Measurements from ENCODE around the gene PRF1.
"Not testable (repeated sequence)": the region's sequence is repeated elsewhere in the genome, so short reads cannot be mapped to it uniquely, and the experiment has no call there.

The PRF1 gene

DNA sequence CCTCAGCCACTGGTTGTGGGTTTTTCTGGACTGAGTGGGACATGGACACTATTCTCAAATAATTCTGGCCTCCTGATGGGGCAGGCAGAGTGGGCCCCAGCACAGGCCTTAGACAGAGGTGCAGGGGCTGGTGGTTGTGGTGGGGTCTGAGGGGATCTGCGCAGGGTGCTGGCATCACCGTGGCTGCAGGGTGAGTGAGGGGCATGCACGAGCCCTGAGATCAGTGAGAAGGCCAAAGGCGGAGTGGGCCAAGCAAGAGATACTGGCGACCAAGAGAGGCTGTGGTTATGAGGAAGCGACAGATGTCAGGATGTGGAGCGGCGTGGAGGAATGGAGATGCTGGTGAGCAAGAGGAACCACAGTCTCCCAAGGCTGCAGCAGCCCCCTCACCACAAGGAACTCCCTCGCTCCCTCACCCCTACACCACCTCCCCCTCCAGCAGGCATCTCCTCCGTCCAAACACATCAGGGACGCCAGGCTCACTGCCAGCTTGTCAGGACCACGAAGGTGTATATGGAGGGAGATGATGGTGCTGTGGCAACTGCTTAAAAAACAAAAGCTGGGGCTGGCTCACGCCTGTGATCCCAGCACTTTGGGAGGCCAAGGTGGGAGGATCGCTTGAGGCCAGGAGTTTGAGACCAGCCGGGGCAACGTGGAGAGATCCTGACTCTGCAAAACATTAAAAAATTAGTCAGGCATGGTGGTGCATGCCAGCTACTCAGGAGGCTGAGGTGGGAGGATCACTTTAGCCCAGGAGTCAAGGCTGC is 9.6 kb downstream of the PRF1 start:
- DNase-seq = no peak

DNA sequence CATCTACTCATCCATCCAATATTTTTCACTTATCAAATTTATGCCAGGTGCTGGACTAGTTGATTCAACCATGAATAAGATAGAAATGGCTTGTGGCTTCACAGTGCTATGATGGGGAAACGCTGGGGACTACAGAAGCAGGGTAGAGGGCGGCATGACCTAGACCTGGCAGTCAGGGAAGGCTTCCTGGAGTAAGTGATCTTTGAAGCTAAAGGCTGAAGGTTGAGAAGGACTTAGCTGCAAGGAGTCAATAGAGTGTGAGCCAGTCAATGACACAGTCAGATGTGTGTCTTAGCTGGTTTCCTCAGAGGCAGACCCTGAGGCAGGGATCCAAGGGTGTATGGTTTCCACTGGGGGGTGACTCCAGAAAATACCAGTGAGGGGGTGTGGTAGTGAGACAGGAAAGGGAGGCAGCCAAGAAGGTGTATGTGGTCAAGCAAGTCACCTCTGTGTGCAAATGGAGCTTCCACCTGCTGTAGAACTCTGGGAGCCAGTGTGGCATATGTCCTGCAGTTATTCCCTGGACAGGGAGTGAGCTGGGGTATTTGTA is 10.3 kb downstream of the PRF1 start:
- DNase-seq = no peak

- no peak for DNase-seq
Measured at GRCh38 chr10:70590655-70591416, 11.7 kb downstream of the PRF1 start.

GRCh38 chr10:70589762-70590654 is 12.5 kb downstream of the PRF1 start:
- no peak for DNase-seq

GRCh38 chr10:70588859-70589570 is 13.5 kb downstream of the PRF1 start:
- no peak for DNase-seq

DNA sequence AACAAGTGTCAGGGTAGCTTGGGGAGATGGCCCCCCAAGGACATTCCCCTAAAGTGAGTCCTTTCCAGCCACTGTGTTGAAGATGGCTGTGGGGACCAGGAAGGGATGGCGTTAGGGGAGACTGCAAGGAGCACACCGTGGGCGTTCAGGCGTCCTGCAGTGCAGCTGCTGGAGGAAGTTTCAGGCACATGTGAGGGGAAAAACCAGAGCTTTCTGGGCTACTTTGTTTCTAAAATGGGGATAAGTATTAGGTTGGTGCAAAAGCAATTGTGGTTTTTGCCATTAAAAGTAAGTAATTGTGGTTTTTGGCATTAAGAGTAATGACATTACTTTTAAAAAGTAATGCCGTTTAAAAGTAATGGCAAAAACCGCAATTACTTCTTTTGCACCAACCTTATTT is 14.3 kb downstream of the PRF1 start:
- DNase-seq = no peak

DNA sequence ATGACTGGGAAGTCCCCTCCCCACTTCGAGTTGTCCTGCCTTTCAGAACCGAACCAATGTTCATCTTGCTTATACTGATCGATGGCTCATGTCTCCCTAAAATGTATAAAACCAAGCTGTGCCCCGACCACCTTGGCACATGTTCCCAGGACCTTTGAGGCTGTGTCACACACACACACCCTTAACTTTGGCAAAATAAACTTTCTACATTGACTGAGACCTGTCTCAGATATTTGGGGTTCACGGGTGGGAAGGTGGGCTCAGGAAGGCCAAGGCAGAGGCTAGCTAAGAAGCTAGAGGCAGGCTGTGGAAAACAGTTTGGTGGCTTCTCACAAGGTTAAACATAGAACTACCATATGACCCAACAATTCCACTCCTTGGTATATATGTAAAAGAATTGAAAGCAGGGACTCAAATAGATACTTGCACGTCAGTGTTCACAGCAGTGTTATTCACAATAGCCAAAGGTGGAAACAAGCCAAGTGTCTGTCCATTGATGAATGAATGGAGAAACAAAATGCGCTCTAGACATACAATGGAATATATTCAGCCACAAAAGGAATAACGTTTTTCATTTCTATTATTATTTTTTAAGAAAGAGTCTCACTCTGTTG is 15.4 kb downstream of the PRF1 start:
- no peak for DNase-seq

DNA sequence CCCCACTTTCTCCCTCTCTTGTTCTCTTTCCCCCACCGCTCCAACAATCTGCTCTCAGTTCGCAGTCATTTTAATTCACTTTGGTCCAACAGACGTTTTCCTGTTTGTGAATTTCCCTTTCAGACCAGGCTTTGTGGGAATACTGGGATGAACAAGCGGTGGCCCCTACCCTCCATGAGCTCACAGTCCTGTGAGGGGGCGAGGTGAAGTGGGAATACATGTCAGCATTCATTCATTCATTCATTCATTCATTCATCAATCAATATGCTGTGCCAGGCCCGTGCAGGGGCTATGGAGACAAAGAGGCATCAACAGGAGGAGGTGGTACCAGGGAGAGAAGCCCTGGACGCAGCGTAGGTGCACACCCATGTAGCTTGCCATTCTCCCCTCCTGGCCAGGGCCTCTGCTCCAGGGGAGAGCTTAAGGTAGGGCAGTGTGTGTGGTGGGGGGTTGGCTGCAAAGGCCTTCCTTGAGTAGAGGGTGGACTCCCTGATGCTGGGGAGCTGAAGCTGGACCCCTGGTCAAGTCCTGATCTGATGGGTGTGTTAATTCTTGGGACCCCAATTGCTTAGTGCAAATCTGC is 16.1 kb downstream of the PRF1 start:
- DNase-seq = no peak

DNA sequence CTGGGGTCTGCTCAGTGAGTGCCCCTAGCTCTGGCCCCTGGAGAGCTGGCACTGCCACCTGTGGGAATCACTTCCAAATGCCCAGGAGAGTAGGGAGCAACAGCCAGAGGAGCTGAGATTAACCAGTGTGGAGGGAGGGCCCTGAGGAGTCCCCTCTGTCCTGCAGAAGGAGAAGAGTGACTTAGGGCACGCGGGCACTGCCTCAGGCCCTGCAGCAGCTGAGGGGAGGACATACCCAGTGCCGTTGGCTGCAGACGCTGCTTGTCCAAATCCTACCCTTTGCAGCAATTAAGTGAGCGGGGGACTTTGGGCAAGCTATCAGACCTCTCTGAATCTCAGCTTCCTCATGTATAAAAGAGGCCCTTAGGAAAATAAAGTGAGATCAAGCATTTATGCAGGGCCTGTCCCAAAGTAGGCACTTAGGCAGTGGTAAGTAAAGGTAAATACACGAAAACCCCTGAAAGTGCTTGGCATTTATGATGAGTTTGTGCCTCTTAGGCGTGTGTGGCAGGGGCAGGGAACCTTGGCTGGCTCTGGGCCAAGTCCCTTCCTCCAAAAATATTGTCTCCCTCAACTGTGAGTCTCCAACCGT is 16.9 kb downstream of the PRF1 start:
- peak; percentile 75 for DNase-seq

DNA sequence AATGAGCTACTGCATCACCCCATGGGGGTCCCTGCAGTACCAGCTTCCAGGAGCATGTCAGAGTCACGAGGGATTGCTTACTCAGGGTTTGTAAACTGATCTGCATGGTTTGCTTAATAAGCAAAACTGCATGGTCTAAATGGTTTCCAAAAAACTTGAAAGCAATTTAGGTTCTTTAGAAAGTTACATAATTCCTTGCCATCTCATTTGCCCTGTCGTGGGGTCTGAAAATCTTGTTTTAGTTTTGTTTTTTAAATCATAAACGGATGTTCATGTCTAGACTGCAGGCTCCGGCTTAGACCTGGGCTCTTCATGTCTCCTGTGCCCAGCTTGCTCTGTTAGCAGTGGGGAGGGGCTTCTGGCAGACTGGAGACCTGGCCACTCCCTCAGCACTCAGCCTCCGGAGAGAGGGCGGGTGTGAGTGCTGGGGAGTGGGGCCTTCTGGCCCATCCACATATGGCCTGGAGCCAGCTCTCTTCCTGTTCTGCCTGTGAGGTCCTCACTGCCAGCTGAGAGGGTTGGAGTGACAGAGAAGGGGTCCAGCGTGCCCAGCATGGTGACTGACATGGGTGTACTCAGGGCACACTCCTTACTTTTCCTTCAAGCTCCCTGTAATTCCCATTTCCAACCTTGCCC is 17.5 kb downstream of the PRF1 start:
- peak; percentile 81 for DNase-seq

DNA sequence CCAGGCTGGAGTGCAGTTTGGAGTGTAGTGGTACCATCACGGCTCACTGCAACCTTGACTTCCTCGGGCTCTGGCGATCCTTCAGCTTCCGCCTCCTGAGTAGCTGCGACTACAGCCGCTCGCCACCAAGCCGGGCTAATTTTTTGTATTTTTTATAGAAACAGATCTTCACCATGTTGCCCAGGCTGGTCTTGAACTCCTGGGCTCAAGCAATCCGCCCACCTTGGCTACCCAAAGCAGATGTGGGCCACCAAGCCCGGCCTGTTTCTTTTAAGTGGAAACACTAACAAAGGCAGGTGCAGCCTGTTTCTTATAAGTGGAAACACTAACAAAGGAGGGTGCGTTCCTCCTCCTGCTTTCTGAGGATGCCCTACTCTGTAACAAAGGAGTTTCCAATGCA is 18.2 kb downstream of the PRF1 start:
- peak; percentile 69 for DNase-seq

DNA sequence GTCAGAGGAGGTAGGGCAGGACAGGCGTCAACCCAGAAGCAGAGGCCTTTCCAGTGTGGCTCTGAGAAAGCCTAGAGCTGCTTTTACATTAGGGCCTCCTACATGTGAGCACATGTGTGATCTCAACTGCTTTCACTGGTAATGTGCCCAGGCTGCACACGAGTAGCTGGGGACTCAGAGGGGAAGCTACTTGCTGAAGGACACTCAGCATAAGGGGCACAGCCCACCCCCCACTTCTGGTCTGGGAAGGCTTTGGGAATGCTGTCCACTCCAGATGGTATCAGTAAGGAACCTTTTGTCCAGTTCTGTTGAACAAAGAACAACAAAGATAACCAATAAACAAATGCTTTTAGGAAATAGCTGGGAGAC is 18.9 kb downstream of the PRF1 start:
- DNase-seq = peak; percentile 18

DNA sequence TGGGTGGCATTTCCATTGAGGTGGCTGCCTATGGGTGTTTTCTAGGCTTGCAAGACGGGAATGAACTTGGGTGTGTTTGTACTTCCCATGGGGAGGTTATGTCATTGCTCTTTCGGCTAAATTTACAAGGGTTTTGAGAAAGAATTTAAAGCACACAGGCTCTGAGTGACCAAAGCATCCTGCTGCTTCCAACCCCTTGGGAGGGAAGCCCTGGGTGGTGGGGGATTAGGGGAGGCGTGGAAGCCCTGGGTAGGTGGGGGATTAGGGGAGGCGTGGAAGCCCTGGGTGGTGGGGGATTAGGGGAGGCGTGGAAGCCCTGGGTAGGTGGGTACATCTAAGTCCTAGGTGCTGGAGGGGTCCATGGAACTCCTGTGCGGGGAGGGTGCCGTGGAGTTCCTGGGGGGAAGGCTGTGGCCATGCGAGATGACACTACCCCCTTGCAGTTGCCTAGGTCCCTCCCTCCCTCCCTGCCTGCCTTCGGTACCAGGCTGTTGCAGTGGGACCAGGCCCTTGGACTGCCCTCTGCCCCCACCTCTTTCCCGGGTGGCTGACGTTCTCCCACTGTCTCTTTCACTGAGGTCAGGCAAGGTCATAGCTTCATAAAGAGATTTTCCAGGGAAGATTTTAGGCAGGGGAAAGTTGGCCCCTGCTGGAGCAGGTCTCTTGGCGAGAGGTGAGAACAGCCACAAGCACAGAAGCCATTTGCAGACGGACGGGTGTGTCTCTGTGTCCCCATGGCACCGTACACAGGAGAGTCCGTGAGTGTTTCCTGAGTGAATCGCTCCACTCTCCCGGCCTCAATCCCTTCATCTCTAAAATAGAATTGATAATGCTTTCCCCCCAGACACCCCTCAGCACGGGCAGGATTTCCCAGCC is 19.5 kb downstream of the PRF1 start:
- DNase-seq = no peak

DNA sequence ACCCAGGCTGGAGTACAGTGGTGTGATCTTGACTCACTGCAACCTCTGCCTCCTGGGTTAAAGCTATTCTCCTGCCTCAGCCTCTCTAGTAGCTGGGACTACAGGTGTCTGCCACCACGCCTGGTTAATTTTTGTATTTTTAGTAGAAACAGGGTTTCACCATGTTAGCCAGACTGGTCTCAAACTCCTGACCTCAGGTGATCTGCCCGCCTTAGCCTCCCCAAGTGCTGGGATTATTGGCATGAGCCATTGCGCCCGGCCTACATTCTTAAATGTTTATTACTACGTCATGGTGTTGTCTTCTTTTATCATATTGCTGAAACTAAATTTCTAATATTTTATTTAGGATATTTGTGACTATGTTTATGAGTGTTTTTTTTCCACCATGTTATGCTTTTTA is 21.4 kb downstream of the PRF1 start:
- not testable (repeated sequence) for DNase-seq

DNA sequence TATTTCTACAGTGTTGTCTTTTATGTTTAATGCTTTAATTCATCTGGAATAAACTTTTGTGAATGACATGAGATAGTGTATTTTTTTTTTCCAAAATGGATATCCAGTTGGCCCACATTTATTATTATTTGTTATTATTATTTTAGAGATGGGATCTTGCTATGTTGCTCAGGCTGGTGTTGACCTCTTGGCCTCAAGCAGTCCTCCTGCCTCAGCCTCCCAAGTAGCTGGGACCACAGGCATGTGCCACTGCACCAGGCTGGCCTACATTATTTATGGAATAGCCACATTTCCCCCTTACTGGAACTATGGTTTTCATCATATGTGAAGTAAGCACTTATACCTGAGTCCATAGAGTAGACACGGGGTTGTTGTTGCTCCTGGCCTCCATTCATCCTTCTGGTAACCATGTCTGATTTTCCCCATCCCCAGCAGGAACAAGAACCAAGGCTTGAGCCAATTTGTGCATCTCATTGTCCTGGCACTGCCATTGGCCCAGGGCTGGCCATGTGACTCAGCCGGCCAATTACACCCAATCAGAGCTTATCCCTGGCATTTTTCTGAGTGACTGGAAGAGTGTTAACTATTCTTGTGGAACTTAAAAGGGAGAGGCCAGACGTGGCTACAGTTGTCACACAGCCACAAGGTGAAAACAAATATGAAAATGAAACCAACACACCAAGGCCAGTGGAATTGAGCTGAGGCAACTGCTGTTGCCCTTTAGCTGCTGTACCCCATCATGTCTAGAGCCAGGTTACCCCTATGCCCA is 23.1 kb downstream of the PRF1 start:
- DNase-seq = no peak

DNA sequence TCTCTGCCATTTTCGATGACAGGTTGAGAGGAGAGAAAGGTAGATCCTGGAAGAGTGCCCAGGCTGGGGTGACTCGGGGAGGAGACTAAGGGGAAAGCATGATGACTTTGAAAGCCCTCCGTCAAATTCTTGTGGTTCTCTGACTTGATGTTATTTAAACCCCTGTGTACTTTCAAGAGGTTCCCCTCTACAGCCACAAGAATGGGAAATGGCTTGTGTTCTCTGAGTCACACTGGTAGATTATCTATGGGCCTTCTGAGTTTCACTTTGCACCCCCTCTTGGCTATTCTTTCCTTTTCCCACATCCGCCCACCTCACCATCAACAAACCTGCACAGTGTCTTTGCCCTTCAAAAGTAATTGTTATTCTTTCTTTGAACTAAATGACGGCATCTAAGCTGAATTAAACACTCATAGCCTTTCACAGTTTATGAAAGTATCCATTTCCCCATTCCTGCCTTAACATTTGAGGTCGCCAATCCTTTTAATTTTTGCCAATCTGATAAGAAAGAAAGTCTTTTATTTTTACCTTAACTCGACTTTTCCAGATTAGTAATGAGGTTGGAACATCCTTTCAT is 24.1 kb downstream of the PRF1 start:
- peak; percentile 91 for DNase-seq

DNA sequence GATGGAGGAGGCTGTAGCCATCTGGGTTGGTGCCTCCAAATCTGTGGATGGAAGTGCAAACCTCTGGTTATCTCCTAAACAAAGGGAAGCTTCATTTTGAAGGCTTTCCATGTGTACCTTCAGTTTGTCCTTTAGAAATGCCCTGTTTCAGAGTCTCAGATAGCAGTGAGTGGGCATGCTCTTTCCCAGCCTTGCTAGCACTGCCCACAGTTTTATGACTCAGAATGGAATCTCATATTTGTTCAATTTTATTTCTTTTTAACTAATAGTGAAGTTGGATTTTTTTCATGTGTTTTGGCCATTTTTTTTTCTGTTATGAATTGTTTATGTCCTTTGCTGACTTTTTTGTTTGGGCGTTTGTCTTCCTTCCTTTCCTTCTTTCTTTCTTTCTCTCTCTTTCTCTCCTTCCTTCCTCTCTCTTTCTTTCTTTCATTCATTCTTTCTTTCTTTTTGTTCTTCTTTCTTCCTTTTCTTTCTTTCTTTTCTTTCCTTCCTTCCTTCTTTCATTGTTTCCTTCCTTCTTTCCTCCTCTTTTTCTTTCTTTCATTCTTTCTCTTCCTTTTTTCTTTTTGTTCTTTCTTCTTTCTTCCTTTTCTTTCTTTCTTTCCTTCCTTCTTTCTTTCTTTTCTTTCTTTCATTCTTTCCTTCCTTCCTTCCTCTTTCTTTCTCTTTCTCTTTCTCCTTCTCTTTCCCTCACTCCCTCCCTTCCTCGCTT is 25.6 kb downstream of the PRF1 start:
- DNase-seq = peak; percentile 11

Measured in DMS79 treated with DMSO at 0.1 percent for 48 hours (cell line).